Measurements from ENCODE around the gene ACP3.
"Not testable (repeated sequence)": the region's sequence is repeated elsewhere in the genome, so short reads cannot be mapped to it uniquely, and the experiment has no call there.

The ACP3 gene

GRCh38 chr3:132368962-132369361, 51.8 kb downstream of the ACP3 start:
- no peak for DNase-seq

- not testable (repeated sequence) for DNase-seq
Observed at GRCh38 chr3:132376945-132377354, 59.7 kb downstream of the ACP3 start.

GRCh38 chr3:132378048-132378762, 61.0 kb downstream of the ACP3 start:
- no peak for DNase-seq

GRCh38 chr3:132378846-132379245, 61.6 kb downstream of the ACP3 start:
- DNase-seq, result no peak

DNA sequence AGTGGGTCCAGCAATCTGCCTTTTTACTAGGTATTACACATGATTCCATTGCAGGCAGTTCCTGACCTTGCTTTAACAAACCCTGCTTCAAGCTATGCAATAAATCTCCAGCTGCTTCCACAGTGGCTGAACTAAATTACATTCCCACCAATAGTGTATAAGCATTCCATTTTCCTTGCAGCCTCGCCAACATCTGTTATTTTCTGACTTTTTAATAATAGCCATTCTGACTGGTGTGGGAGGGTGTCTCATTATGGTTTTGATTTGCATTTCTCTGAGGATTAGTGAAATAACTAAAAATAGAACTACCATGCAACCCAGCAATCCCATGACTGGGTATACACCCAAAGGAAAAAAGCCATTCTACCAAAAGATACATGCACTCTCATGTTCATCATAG, 63.7 kb downstream of the ACP3 start:
- DNase-seq, result no peak

DNA sequence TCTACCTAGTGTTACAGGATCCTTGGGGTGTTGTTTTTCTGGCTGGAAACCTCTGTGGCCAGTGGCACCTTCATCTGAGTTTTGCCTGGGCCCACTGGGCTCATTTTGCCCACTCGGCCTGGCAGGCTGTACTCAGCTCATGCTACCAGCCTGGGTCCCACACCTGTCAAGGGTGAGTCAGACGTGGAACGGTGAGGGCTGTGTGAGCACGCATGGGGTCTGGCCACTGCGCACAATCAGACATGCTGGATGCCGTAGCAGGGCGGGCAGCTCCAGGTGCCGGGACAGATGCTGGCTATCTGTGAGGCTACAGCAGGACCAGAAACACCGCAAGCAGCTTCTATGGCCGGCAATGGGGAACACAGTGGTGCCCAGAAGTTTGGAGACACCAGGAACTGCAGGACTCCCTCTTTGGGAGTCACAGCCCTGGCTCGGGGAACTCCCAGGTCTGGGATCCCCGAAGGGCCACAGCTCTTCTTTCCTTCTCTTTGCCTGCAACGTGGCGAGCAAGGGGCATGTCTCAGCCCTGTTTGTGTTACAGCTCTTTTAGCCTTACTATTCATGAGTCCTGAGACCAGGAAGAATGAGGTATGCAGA, 64.2 kb downstream of the ACP3 start:
- DNase-seq, result no peak

- no peak for DNase-seq
Observed at GRCh38 chr3:132382267-132382666, 65.1 kb downstream of the ACP3 start.

GRCh38 chr3:132382688-132383194, 65.5 kb downstream of the ACP3 start:
- no peak for DNase-seq

DNA sequence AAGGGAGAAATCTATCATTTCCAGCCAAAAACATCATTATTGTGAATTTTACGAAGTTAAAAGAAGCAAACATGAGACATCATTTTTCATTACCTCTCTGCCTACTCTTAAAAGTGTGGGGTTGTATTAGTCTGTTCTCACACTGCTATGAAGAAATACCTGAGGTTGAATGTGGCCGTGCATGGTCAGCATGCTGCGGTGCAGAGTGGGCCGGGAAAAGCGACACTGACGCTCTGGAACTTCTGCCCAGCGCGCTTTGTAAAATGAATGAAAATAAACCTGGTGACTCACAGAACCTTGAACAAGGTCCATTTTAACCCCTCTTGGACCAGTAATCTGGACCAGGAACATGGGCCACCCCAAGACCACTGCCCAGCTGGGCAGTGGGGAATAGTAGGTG, 69.1 kb downstream of the ACP3 start:
- DNase-seq, result no peak

GRCh38 chr3:132392675-132393074, 75.5 kb downstream of the ACP3 start:
- DNase-seq, result not testable (repeated sequence)

DNA sequence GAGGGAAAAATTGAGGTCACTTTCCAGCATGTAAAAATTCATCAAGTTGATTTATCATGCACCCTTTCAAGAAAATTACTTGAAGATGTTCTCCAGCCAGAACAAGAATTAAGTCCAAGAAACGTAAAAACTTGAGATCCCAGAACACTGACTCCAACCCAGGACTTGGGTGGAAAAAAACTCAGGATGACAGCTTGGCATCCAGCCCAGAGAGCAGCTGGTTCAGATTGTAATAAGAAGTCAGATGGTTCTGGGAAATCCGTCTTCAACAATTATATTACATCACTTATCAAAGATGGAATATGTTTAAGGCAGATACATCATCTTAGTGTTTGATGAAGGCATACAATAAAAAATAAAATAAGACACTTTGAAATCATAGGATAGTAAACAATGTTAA, 77.1 kb downstream of the ACP3 start:
- no peak for DNase-seq

DNA sequence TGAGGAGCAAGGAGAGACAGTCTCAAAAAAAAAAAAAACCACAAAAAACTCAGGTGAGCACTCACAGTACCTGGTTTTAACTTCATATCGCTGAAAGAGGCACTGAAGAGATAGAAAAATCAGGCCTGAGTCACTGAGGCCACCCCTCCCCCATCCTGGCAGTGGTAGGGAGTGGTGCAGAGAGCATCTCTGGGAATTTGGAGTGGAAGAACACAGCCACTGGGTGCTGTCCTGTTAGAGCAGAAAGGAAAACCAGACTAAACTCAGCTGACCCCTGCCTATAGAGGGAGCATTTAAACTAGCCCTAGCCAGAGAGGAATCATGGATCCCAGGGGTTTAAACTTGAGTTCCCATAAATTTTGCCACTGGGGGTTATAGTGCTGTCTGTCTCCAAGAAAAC, 77.9 kb downstream of the ACP3 start:
- no peak for DNase-seq

GRCh38 chr3:132396255-132396654, 79.0 kb downstream of the ACP3 start:
- no peak for DNase-seq

- not testable (repeated sequence) for DNase-seq
Observed at GRCh38 chr3:132396776-132397175, 79.6 kb downstream of the ACP3 start.

DNA sequence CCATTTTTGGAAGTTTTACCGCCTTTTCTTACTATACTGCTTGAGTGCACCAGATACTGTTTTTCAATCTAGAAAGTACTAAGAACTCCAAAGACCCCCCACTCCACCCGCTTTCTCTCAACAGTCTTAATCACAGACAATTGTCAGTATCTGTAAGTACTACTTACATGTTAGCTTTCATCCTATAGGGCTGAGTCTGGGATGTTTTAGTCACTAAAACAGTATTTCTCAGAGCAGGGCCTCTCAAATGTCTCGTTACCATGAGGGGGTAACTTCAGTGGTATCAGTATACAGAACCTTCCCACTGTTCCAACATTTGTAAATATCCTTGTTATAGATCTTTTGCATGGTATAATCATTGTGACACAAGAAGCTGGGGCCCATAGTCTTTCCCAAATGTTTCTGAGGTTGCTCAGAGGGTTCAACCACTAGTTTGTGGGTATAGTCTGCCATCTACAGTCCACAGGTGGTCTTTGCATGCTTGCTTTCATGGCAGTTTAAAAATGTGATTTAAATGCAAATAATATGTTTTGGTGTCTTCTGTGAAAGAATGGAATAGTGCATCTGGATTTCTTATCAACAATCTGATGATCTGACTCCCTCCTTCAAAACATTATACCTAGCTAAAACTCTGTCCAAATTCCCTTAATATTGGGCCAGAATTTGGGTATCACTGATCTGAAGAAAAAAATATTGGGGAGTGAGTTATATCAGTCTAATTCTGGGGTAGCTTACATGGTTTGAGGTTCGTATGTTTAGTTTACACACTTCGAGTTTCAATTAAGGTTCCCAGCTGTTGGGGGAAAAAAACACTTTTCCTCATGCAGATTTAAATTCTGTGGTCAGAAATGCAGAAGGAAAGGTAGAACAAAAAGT, 82.1 kb downstream of the ACP3 start:
- DNase-seq, result no peak

DNA sequence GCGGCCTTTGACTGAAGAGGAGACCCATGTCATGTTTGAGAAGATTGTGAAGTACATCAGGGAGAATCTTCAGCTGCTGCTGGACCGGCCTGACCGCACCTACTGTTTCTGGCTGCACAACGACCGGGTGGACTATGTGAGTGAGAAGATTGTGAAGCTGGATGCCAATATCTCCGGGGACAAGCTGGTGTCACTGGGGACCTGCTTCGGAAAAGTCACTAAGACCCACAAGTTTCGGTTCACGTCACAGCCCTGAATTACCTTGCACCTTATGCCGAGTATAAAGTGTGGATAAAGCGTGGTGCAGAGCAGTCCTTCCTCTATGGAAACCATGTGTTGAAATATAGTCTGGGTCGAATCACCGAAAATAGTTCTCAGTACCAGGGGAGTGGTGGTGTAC, 84.0 kb downstream of the ACP3 start:
- no peak for DNase-seq

GRCh38 chr3:132404276-132404675, 87.1 kb downstream of the ACP3 start:
- no peak for DNase-seq

DNA sequence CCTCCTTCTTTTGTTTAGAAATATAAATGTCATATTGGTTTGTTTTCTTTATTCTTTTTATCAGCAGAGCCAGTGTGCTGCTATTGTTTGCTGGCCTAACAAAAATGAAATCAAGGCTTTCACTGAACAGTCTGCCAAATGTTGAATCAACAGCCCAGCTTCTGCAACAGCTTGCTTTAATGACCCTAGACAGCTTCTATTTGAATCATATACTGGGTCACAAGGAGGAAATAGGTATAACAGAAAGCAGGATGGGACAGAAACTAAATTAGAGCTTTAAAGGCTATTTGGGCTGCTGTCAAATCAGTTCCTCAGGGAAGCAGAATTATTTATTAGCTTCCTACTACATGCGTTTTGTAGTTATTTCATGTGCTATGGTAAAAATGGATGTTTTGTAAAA, 88.0 kb downstream of the ACP3 start:
- no peak for DNase-seq

GRCh38 chr3:132405609-132406299, 88.5 kb downstream of the ACP3 start:
- no peak for DNase-seq

DNA sequence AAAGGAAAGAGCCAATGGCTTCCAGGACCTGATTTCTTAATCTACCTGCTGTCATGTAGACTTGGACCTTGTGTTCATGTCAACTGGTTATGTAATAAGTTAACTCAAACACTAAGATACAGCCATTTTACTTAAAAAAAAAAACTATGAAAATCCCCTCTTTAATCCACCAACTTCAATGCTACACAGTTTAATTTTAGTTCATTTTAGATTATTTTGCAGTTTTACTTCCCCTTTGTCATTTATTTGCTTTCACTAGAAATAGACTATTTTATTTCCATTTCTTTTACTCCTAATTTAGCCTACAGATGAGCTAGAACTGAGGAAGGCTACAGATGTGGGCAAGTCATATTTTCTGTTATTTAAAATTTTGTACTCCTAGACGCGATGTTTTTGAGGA, 89.4 kb downstream of the ACP3 start:
- DNase-seq, result no peak

DNA sequence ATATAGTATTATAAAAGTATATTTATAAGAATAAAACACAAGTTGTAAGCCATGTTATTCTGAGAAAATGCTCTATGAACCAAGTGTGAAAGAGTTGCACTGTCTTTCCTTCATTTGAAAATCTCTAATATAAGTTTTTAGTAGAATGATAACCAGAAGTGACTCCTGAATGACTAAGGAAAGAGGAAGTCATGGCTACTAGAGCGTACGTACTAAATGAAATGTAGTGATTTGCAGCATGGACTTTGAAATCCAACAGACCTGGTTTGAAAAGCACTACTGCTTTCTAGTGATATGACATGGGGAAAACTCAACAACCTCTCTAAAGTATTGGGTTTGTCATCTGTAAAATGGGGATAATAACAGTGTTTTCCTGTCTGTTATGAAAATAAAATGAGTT, 89.8 kb downstream of the ACP3 start:
- no peak for DNase-seq
